OCI-LY7 (cell line): ENCODE data around the gene FABP2. TPM values are rescaled to one million over a fixed set of nuclear protein-coding genes. Genes with fewer than 3 reads are reported as not detected.

ENCODE experiments used
- BruUV-seq: library from RNA; stranded (reverse); fragments of 400-500 nt; replicated peaks from 2 replicates; lab custom pipeline; 2021; lab: Mats Ljungman, UMichigan
- CTCF ChIA-PET: fragments of 300-600 bp; sonication (Branson Sonifier 250); formaldehyde crosslinking; loops from one replicate; lab custom pipeline; 2022; ENCODE audit warnings: antibody characterized with exemption; ENCODE audit not compliant: unreplicated experiment; lab: Charles Lee
- POLR2A ChIA-PET: fragments of 300-600 bp; sonication (Branson Sonifier 250); formaldehyde crosslinking; loops from one replicate; lab custom pipeline; 2022; ENCODE audit warnings: antibody characterized with exemption; lab: Charles Lee
- DNase-seq: peaks from one replicate; pipeline ENCODE4 v3.0.0-alpha.2; 2015; ENCODE audit warnings: low spot score
- H2AFZ ChIP-seq: fragments of 200-600 bp; sonication (generic), shearing (Covaris generic); 2 replicates; pipeline ENCODE4 v1.6.1; 2014; ENCODE audit warnings: mild to moderate bottlenecking, antibody characterized with exemption, low read length, moderate library complexity
- H3K27ac ChIP-seq: fragments of 200-600 bp; sonication (generic); 2 replicates; pipeline ENCODE4 v1.5.1; 2014; ENCODE audit warnings: mixed run types, low read depth, mild to moderate bottlenecking, moderate library complexity, low read length, inconsistent platforms; ENCODE audit not compliant: poor library complexity, severe bottlenecking
- H3K36me3 ChIP-seq: fragments of 200-600 bp; sonication (generic); 2 replicates; pipeline ENCODE4 v1.6.1; 2014; ENCODE audit warnings: mild to moderate bottlenecking, antibody characterized with exemption, low read length, moderate library complexity, mixed read lengths; ENCODE audit not compliant: insufficient read depth
- H3K4me1 ChIP-seq: fragments of 200-600 bp; sonication (generic); 2 replicates; pipeline ENCODE4 v1.5.1; 2014; ENCODE audit warnings: mild to moderate bottlenecking, low read length; ENCODE audit not compliant: insufficient read depth, poor library complexity, severe bottlenecking
- H3K4me2 ChIP-seq: fragments of 200-600 bp; sonication (generic); 2 replicates; pipeline ENCODE4 v1.6.1; 2014; ENCODE audit warnings: mild to moderate bottlenecking, low read length
- H3K4me3 ChIP-seq: fragments of 200-600 bp; sonication (generic); 2 replicates; pipeline ENCODE4 v1.5.1; 2014; ENCODE audit warnings: mild to moderate bottlenecking, low read depth, low read length; ENCODE audit not compliant: poor library complexity, severe bottlenecking
- H3K79me2 ChIP-seq: fragments of 200-600 bp; sonication (generic); 2 replicates; pipeline ENCODE4 v1.6.1; 2016; ENCODE audit warnings: low read depth, mild to moderate bottlenecking, low read length, moderate library complexity, mixed read lengths; ENCODE audit not compliant: insufficient read depth
- H3K9me2 ChIP-seq: fragments of 200-600 bp; sonication (generic); 2 replicates; pipeline ENCODE4 v1.6.1; 2016; ENCODE audit warnings: mild to moderate bottlenecking, low read length, mixed read lengths; ENCODE audit not compliant: insufficient read depth
- H3K9me3 ChIP-seq: fragments of 200-600 bp; sonication (generic); 2 replicates; pipeline ENCODE4 v1.6.1; 2014; ENCODE audit warnings: mild to moderate bottlenecking, mixed run types, low read length, mixed read lengths
- H4K20me1 ChIP-seq: fragments of 200-600 bp; sonication (generic); 2 replicates; pipeline ENCODE4 v1.6.1; 2014; ENCODE audit warnings: mild to moderate bottlenecking, antibody characterized with exemption, low read length, moderate library complexity, mixed read lengths; ENCODE audit not compliant: insufficient read depth
- EZH2phosphoT487 ChIP-seq: fragments of 200-600 bp; sonication (generic); IDR thresholded peaks from 2 replicates; pipeline ENCODE4 v1.6.1; 2018; ENCODE audit warnings: low read depth, borderline replicate concordance, mild to moderate bottlenecking, mixed run types, antibody characterized with exemption, low read length, moderate library complexity, mixed read lengths
- intact Hi-C: fragments of 100-400 bp; cut with micrococcal nuclease; formaldehyde crosslinking; loops from one replicate; pipeline ENCODE4 v1.10.0; 2022; ENCODE audit not compliant: unreplicated experiment
- total RNA-seq, 2 experiments: library from RNA; depleted of rRNA in 1 of 2; stranded (reverse); fragments of >200 nt in 1 of 2; shearing (Covaris generic) in 1 of 2; gene quantifications; 2 replicates each; pipeline ENCODE4 v1.2.3, GENCODE V29; 2014 to 2022
- TF ChIP-seq, protein P1 (sequence below): fragments of 200-600 bp; sonication (generic); conservative IDR thresholded peaks from 2 replicates; pipeline ENCODE4 v1.5.1; 2014; ENCODE audit warnings: mild to moderate bottlenecking, antibody characterized with exemption, low read length, moderate library complexity, mixed read lengths

The FABP2 gene
- total RNA-seq, 2 experiments from 2014 or later: not detected

DNA sequence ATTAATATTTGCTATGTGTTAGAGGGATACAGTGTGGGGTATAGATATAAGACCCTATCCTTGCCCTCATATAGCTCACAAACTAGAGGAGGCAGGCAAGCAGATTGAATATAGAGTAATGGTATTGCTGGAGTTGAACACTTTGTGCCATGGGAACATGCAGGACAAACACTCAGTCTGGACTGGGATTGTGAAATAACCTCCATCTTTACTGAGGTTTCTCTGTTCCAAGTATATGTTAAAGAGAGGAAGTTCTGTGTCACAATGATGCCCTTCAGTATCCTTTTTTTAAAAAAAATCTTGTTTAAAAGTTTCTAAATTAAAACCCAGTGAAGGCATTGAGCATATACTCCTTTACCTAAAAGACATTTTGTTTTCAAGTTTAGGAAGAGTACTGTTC lies 8.7 kb downstream of the FABP2 start:
- Histone ChIP-seq H3K4me3 (no peak overlapping the region), H3K9me3 (no peaks in the 10 kb centered on the region), H3K79me2 (no peaks in the 10 kb centered on the region), H4K20me1 (no peaks in the 10 kb centered on the region), H3K4me2 (no peak overlapping the region), H3K36me3 (no peaks in the 10 kb centered on the region), H3K9me2 (no peaks in the 10 kb centered on the region), H2AFZ (no peak overlapping the region), H3K4me1 (no peaks in the 10 kb centered on the region), H3K27ac (no peak overlapping the region)
- TF ChIP-seq EZH2phosphoT487: no peak
- TF ChIP-seq, protein P1, sequence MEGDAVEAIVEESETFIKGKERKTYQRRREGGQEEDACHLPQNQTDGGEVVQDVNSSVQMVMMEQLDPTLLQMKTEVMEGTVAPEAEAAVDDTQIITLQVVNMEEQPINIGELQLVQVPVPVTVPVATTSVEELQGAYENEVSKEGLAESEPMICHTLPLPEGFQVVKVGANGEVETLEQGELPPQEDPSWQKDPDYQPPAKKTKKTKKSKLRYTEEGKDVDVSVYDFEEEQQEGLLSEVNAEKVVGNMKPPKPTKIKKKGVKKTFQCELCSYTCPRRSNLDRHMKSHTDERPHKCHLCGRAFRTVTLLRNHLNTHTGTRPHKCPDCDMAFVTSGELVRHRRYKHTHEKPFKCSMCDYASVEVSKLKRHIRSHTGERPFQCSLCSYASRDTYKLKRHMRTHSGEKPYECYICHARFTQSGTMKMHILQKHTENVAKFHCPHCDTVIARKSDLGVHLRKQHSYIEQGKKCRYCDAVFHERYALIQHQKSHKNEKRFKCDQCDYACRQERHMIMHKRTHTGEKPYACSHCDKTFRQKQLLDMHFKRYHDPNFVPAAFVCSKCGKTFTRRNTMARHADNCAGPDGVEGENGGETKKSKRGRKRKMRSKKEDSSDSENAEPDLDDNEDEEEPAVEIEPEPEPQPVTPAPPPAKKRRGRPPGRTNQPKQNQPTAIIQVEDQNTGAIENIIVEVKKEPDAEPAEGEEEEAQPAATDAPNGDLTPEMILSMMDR: no peak
- POLR2A ChIA-PET: interaction anchor here (1.1 kb wide), 1 partner anchor 9 kb away, joined by 7 read pairs; the partner anchor contains the start of gene FABP2
- no TSS peak for BruUV-seq
- no peak for DNase-seq
- intact Hi-C loops: loop anchor here (5.0 to 10.0 kb wide), 3 partner anchors 62 to 472 kb away; no protein-coding TSS in a partner anchor
- CTCF ChIA-PET: no interaction called here

- Histone ChIP-seq H3K4me3 (no peak overlapping the region), H3K36me3 (no peaks in the 10 kb centered on the region), H3K79me2 (no peaks in the 10 kb centered on the region), H4K20me1 (no peaks in the 10 kb centered on the region), H3K9me2 (no peaks in the 10 kb centered on the region), H3K4me1 (no peaks in the 10 kb centered on the region), H3K27ac (no peak overlapping the region), H2AFZ (no peak overlapping the region), H3K4me2 (no peak overlapping the region), H3K9me3 (no peaks in the 10 kb centered on the region)
- CTCF ChIA-PET: no interaction called here
- no TSS peak for BruUV-seq
- DNase-seq: no peak
- POLR2A ChIA-PET: interaction anchor here (0.9 kb wide), 1 partner anchor 11 kb away, joined by 3 read pairs; the partner anchor contains the start of gene FABP2
- intact Hi-C loops: loop anchor here (5.0 to 10.0 kb wide), 3 partner anchors 64 to 474 kb away; no protein-coding TSS in a partner anchor
- TF ChIP-seq EZH2phosphoT487: no peak
- TF ChIP-seq, protein P1: no peak
These were observed 11.1 kb downstream of the FABP2 start for GRCh38 chr4:119310826-119311225.

- Histone ChIP-seq H2AFZ (no peak overlapping the region), H3K4me3 (no peak overlapping the region), H3K4me2 (no peak overlapping the region), H3K9me2 (no peaks in the 10 kb centered on the region), H3K4me1 (no peaks in the 10 kb centered on the region), H3K27ac (no peak overlapping the region), H4K20me1 (no peaks in the 10 kb centered on the region), H3K9me3 (no peaks in the 10 kb centered on the region), H3K79me2 (no peaks in the 10 kb centered on the region), H3K36me3 (no peaks in the 10 kb centered on the region)
- ChIA-PET POLR2A (interaction anchor here (1.2 kb wide), 1 partner anchor 9 kb away, joined by 3 read pairs; no protein-coding TSS in a partner anchor), CTCF (no interaction called here)
- no peak for TF ChIP-seq EZH2phosphoT487
- TF ChIP-seq, protein P1: no peak
- intact Hi-C loops: no loop called here
- no TSS peak for BruUV-seq
- DNase-seq: no peak
These were observed 14.3 kb downstream of the FABP2 start for GRCh38 chr4:119307606-119308005.
